ENCODE measurements around the gene HPRT1.

DNA sequence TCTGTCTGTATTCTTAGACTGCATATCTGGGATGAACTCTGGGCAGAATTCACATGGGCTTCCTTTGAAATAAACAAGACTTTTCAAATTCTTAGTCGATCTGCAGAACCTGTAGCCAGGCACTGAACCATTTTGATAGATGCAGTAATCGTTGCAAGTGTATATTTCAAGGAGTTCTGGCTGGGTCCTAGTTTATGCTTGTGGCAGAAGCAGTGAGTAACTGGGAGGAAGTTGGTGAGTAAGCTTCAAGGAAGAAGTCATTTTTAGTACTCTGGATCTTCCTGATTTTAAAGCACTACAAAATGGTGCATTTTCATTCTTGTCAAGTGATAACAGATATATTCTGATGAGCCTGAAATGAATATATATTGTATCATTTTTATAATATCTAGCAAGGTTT is 9.5 kb downstream of the HPRT1 start:
- TF ChIP-seq, protein P1, sequence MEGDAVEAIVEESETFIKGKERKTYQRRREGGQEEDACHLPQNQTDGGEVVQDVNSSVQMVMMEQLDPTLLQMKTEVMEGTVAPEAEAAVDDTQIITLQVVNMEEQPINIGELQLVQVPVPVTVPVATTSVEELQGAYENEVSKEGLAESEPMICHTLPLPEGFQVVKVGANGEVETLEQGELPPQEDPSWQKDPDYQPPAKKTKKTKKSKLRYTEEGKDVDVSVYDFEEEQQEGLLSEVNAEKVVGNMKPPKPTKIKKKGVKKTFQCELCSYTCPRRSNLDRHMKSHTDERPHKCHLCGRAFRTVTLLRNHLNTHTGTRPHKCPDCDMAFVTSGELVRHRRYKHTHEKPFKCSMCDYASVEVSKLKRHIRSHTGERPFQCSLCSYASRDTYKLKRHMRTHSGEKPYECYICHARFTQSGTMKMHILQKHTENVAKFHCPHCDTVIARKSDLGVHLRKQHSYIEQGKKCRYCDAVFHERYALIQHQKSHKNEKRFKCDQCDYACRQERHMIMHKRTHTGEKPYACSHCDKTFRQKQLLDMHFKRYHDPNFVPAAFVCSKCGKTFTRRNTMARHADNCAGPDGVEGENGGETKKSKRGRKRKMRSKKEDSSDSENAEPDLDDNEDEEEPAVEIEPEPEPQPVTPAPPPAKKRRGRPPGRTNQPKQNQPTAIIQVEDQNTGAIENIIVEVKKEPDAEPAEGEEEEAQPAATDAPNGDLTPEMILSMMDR (optimal IDR thresholded peaks at IDR 0.05 in 1 of 3, IDR thresholded peaks at IDR 0.05 in 1 of 3, conservative IDR thresholded peaks at IDR 0.05 in 1 of 3; ENCODE audit: extremely low read depth in 1 of 3, insufficient read depth in 2 of 3, low read length in 3 of 3), result no peak
- no peak for TF ChIP-seq EZH2 (IDR thresholded peaks at IDR 0.05; ENCODE audit: low read length)
